AG04450 (cell line): ENCODE data around the gene MFAP1. TPM values are rescaled to one million over a fixed set of nuclear protein-coding genes. Genes with fewer than 3 reads are reported as not detected.
"Not testable (repeated sequence)": the region's sequence is repeated elsewhere in the genome, so short reads cannot be mapped to it uniquely, and the experiment has no call there.

Experiments
- CTCF ChIA-PET: fragments of 300-600, 350-600 bp; formaldehyde crosslinking; extraction: SDS; loops from one replicate; lab custom pipeline; 2022; ENCODE audit warnings: antibody characterized with exemption, inconsistent platforms; lab: Charles Lee
- POLR2A ChIA-PET: fragments of 350-600 bp; formaldehyde crosslinking; extraction: SDS; loops from one replicate; lab custom pipeline; 2021; ENCODE audit warnings: antibody characterized with exemption, inconsistent platforms; lab: Yijun Ruan, JAX
- DNase-seq: peaks from one replicate; pipeline ENCODE4 v3.0.0-alpha.2; 2011; ENCODE audit warnings: low read depth, low spot score
- H3K27ac ChIP-seq: one replicate; pipeline ENCODE4 v1.5.1; 2012; ENCODE audit warnings: low read depth, low read length, control low read depth
- H3K27me3 ChIP-seq: one replicate; pipeline ENCODE4 v1.6.0; 2012; ENCODE audit warnings: low read length; ENCODE audit not compliant: control insufficient read depth, insufficient read depth
- H3K4me3 ChIP-seq: 2 replicates; pipeline ENCODE4 v1.5.1; 2011; ENCODE audit warnings: mild to moderate bottlenecking, low read depth, low read length, control low read depth
- H3K9me3 ChIP-seq: 2 replicates; pipeline ENCODE4 v1.5.1; 2012; ENCODE audit warnings: low read length; ENCODE audit not compliant: control insufficient read depth, insufficient read depth
- polyA plus RNA-seq: library from polyadenylated mRNA; depleted of rRNA; stranded (reverse); fragments of >200 nt; gene quantifications from 2 replicates; pipeline ENCODE4 v1.2.3, GENCODE V29; 2011
- TF ChIP-seq, protein P1 (sequence below): IDR thresholded peaks from 2 replicates; pipeline ENCODE4 v1.5.1; 2011; ENCODE audit warnings: low read depth, low read length, control low read depth, inconsistent platforms

Gene MFAP1
- polyA plus RNA-seq, 1 experiment = 61.9 TPM

DNA sequence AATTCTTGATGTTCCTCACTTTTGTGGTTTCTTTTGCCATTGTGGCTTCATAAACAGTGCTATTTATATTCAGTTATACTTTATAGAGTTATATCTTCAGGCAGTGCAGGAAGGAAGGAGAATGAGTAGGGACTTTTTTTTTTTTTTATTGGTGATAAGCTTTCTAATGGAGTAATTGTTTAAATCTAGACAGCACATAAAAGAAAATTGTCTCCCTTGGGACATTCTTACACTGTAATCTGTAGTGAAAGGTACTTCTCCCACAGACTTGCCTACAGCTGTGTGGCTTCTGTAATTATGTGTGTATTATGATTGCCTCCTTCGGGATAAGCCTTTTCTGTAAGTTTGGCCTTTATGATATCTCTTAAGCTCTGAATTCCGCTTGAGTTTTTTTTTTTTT lies 43.9 kb upstream of the MFAP1 start:
- DNase-seq = no peak
- H3K27me3 ChIP-seq = no peaks in the 10 kb centered on the region
- H3K4me3 ChIP-seq = no peak overlapping the region
- no peak overlapping the region for H3K27ac ChIP-seq
- TF ChIP-seq, protein P1, sequence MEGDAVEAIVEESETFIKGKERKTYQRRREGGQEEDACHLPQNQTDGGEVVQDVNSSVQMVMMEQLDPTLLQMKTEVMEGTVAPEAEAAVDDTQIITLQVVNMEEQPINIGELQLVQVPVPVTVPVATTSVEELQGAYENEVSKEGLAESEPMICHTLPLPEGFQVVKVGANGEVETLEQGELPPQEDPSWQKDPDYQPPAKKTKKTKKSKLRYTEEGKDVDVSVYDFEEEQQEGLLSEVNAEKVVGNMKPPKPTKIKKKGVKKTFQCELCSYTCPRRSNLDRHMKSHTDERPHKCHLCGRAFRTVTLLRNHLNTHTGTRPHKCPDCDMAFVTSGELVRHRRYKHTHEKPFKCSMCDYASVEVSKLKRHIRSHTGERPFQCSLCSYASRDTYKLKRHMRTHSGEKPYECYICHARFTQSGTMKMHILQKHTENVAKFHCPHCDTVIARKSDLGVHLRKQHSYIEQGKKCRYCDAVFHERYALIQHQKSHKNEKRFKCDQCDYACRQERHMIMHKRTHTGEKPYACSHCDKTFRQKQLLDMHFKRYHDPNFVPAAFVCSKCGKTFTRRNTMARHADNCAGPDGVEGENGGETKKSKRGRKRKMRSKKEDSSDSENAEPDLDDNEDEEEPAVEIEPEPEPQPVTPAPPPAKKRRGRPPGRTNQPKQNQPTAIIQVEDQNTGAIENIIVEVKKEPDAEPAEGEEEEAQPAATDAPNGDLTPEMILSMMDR = no peak
- CTCF ChIA-PET = interaction anchor here (0.6 to 1.4 kb wide), 5 partner anchors 14 to 682 kb away, joined by 3 to 4 read pairs (median 3); no protein-coding TSS in a partner anchor
- POLR2A ChIA-PET = interaction anchor here (0.5 kb wide), 1 partner anchor 405 kb away, joined by 6 read pairs; no protein-coding TSS in a partner anchor
- no peaks in the 10 kb centered on the region for H3K9me3 ChIP-seq

DNA sequence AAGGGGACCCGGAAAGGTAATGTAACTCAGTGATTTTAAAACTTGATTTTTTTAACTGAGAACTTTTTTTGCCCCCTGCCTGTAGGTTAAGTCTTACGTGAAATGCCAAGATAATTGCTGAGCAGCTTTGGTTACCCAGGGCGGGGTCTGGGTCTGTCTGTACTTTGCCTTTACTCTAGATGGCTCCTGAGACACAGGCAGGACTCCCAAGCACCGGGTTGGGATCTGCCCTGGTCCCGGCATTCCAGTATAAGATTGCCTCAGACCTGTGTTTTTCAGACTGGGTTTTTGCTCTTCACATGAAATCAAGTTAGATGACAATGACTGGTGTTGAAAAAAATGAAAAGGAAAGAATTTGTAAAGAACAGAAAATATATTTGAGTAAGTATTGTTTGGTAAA lies 42.6 kb upstream of the MFAP1 start:
- DNase-seq = no peak
- POLR2A ChIA-PET = interaction anchor here (0.7 kb wide), 1 partner anchor 11 kb away, joined by 9 read pairs; no protein-coding TSS in a partner anchor

DNA sequence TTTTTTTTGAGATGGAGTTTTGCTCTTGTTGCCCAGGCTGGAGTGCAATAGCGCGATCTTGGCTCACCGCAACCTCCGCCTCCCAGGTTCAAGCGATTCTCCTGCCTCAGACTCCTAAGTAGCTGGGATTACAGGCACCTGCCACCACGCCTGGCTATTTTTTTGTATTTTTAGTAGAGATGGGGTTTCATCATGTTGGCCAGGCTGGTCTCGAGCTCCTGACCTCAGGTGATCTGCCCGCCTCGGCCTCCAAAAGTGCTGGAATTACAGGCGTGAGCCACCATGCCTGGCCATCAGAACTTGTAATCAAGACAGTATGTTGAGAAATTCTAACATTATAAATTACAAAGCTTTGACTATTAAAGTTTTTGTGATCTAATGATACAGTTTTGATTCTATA lies 42.1 kb upstream of the MFAP1 start:
- H3K27me3 ChIP-seq, DNase-seq, H3K9me3 ChIP-seq, CTCF ChIA-PET, H3K27ac ChIP-seq, H3K4me3 ChIP-seq: not testable (repeated sequence)
- POLR2A ChIA-PET = interaction anchor here (0.7 kb wide), 1 partner anchor 11 kb away, joined by 9 read pairs; no protein-coding TSS in a partner anchor

More for the DNA sequence above, 42.6 kb upstream of the MFAP1 start:
- H3K9me3 ChIP-seq = no peaks in the 10 kb centered on the region
- TF ChIP-seq, protein P1 = no peak
- H3K27ac ChIP-seq = no peak overlapping the region
- H3K27me3 ChIP-seq = no peaks in the 10 kb centered on the region
- CTCF ChIA-PET = interaction anchor here (0.5 kb wide), 1 partner anchor 26 kb away, joined by 3 read pairs; no protein-coding TSS in a partner anchor
- no peak overlapping the region for H3K4me3 ChIP-seq

DNA sequence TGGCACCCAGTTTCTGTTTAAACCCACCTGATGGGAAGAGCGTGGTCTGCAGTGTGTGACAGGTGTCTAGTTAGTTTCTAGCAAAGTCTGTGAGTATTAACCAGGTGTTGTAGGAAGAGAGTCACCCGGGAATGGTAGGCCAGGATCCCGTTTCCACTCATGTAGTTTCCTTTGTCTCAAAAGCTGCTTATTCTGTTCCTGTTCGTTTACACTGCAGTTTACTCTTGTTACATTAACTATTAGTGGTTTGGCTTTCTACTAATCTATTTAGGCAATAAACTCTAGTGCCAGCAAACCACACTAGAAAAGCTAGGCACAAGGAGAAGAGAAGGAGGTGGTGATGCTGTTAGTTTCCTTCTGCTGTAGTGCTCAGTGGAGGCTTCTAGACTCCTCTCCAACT lies 35.1 kb upstream of the MFAP1 start:
- H3K27me3 ChIP-seq = no peaks in the 10 kb centered on the region
- ChIA-PET POLR2A (no interaction called here), CTCF (interaction anchor here (3.0 kb wide), 1 partner anchor 13 kb away, joined by 9 read pairs; no protein-coding TSS in a partner anchor)
- no peak overlapping the region for H3K4me3 ChIP-seq
- no peaks in the 10 kb centered on the region for H3K9me3 ChIP-seq
- TF ChIP-seq, protein P1 = no peak
- H3K27ac ChIP-seq = no peak overlapping the region
- no peak for DNase-seq

DNA sequence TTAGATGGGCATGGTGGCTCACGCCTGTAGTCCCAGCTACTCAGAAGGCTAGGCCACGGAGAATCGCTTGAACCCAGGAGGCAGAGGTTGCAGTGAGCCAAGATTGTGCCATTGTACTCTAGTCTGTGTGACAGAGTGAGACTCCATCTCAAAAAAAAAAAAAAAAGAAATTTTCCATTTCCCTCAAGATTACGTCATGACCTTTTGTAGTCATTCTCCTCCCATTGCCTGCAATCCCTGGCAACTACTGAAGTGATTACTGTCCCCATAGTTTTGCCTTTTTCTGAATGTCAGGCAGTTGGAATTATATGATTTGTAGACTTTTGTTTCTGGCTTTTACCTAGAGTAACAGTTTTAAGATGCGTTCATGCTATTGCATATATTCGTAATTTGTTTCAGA lies 30.3 kb upstream of the MFAP1 start:
- H3K4me3 ChIP-seq = no peak overlapping the region
- CTCF ChIA-PET = no interaction called here
- H3K27ac ChIP-seq = no peak overlapping the region
- no peak for DNase-seq
- H3K27me3 ChIP-seq = no peaks in the 10 kb centered on the region
- POLR2A ChIA-PET = no interaction called here
- TF ChIP-seq, protein P1 = no peak
- no peaks in the 10 kb centered on the region for H3K9me3 ChIP-seq
